HepG2 (cell line): ENCODE results near the gene DNAAF1. TPM values are rescaled to one million over a fixed set of nuclear protein-coding genes. Genes with fewer than 3 reads are reported as not detected.

Experiments used
- CERS6 ChIP-seq: sonication (generic); formaldehyde crosslinking; IDR thresholded peaks from 2 replicates; pipeline ENCODE4 v1.5.0; 2020; ENCODE audit warnings: missing genetic modification reagents
- HMGA1 ChIP-seq: sonication (generic); formaldehyde crosslinking; conservative IDR thresholded peaks from 2 replicates; pipeline ENCODE4 v1.4.0; 2020; ENCODE audit warnings: missing genetic modification reagents
- HOXA3 ChIP-seq: sonication (generic); formaldehyde crosslinking; IDR thresholded peaks from 2 replicates; pipeline ENCODE4 v1.5.0; 2020; ENCODE audit warnings: missing genetic modification reagents
- IRX3 ChIP-seq: sonication (generic); formaldehyde crosslinking; IDR thresholded peaks from 2 replicates; pipeline ENCODE4 v1.8.1; 2023; ENCODE audit warnings: mild to moderate bottlenecking, low read depth, missing genetic modification reagents, borderline replicate concordance
- KDM5A ChIP-seq: fragments of 200-600 bp; sonication (generic); IDR thresholded peaks from 2 replicates; pipeline ENCODE4 v1.7.0; 2018; ENCODE audit warnings: antibody characterized with exemption, mild to moderate bottlenecking, low read length, borderline replicate concordance
- MAFF ChIP-seq: IDR thresholded peaks from 2 replicates; pipeline ENCODE4 v1.6.1; 2011; ENCODE audit warnings: low read depth, low read length, improper control_type of control experiment
- MAFG ChIP-seq: sonication (generic); formaldehyde crosslinking; IDR thresholded peaks from 2 replicates; pipeline ENCODE4 v1.5.1; 2020; ENCODE audit warnings: mild to moderate bottlenecking, missing genetic modification reagents
- MXD1 ChIP-seq: sonication (generic); formaldehyde crosslinking; IDR thresholded peaks from 2 replicates; pipeline ENCODE4 v1.4.0; 2020; ENCODE audit warnings: mild to moderate bottlenecking, missing genetic modification reagents
- RAD51 ChIP-seq: fragments of 450-650 bp; IDR thresholded peaks from 2 replicates; pipeline ENCODE4 v1.6.1; 2016; ENCODE audit warnings: borderline replicate concordance
- REPIN1 ChIP-seq: sonication (generic); formaldehyde crosslinking; IDR thresholded peaks from 2 replicates; pipeline ENCODE4 v1.8.0; 2022; ENCODE audit warnings: missing genetic modification reagents, low read depth, mild to moderate bottlenecking, borderline replicate concordance
- ZBTB14 ChIP-seq: sonication (generic); formaldehyde crosslinking; IDR thresholded peaks from 2 replicates; pipeline ENCODE4 v1.4.0; 2020; ENCODE audit warnings: missing genetic modification reagents
- ZBTB40 ChIP-seq, 2 experiments: fragments of 450-650 bp in 1 of 2; sonication (generic) in 1 of 2; formaldehyde crosslinking in 1 of 2; IDR thresholded peaks; 2 replicates each; pipeline versions ENCODE4 v1.6.1 to v1.8.0; 2016 to 2022; ENCODE audit warnings: antibody characterized with exemption in 1 of 2, mild to moderate bottlenecking in 1 of 2, missing genetic modification reagents in 1 of 2
- ZNF333 ChIP-seq: sonication (generic); formaldehyde crosslinking; IDR thresholded peaks from 2 replicates; pipeline ENCODE4 v1.4.0; 2020; ENCODE audit warnings: mild to moderate bottlenecking, missing genetic modification reagents, borderline replicate concordance
- ZNF44 ChIP-seq: sonication (generic); formaldehyde crosslinking; IDR thresholded peaks from 2 replicates; pipeline ENCODE4 v1.5.1; 2020; ENCODE audit warnings: mild to moderate bottlenecking, missing genetic modification reagents
- ZNF501 ChIP-seq: sonication (generic); formaldehyde crosslinking; IDR thresholded peaks from 2 replicates; pipeline ENCODE4 v1.5.1; 2020; ENCODE audit warnings: mild to moderate bottlenecking, moderate library complexity, missing genetic modification reagents
- ZNF550 ChIP-seq: sonication (generic); formaldehyde crosslinking; IDR thresholded peaks from 2 replicates; pipeline ENCODE4 v1.4.0; 2020; ENCODE audit warnings: mild to moderate bottlenecking, missing genetic modification reagents, borderline replicate concordance
- ZNF776 ChIP-seq: sonication (generic); formaldehyde crosslinking; IDR thresholded peaks from 2 replicates; pipeline ENCODE4 v1.4.0; 2020; ENCODE audit warnings: mild to moderate bottlenecking, missing genetic modification reagents
- ZNF781 ChIP-seq: sonication (generic); formaldehyde crosslinking; IDR thresholded peaks from 2 replicates; pipeline ENCODE4 v1.5.1; 2020; ENCODE audit warnings: borderline replicate concordance, mild to moderate bottlenecking, missing genetic modification reagents; ENCODE audit errors: not compliant biosample characterization
- ZSCAN25 ChIP-seq: sonication (generic); formaldehyde crosslinking; IDR thresholded peaks from 2 replicates; pipeline ENCODE4 v1.8.0; 2022; ENCODE audit warnings: mild to moderate bottlenecking, missing genetic modification reagents
- ZZZ3 ChIP-seq: sonication (generic); formaldehyde crosslinking; IDR thresholded peaks from 2 replicates; pipeline ENCODE4 v1.4.0; 2020; ENCODE audit warnings: missing genetic modification reagents, mild to moderate bottlenecking, borderline replicate concordance
- polyA plus RNA-seq, 8 experiments: library from polyadenylated mRNA; depleted of rRNA in 3 of 8; stranded (reverse) in 7 of 8; unstranded in 1 of 8; fragments of >200 nt; fragmentation: Illumina TruSeq in 4 of 8; extraction: Trizol in 4 of 8; gene quantifications; 2 replicates each; pipeline versions ENCODE4 v1.2.1 to v1.2.3, GENCODE V29; 2011 to 2016; ENCODE audit warnings: low read depth in 4 of 8, missing spikeins in 1 of 8, mixed read lengths in 1 of 8; ENCODE audit not compliant: insufficient read depth in 1 of 8
- total RNA-seq, 5 experiments: library from RNA; depleted of rRNA; stranded (reverse); fragments of >200 nt; fragmentation: Illumina TruSeq; extraction: Trizol; gene quantifications; 2 replicates each; pipeline ENCODE4 v1.2.3, GENCODE V29; 2016; ENCODE audit warnings: low read depth in 1 of 5

The DNAAF1 gene
- total and polyA plus RNA-seq, 2 of the 13 experiments (the other 11 are each of a cell fraction or from before 2014, with no cell fraction given) = 0.04 TPM; not detected in 1

GRCh38 chr16:84117494-84117843, 27.6 kb upstream of the DNAAF1 start (continued):
- TF ChIP-seq ZBTB40 (IDR thresholded peaks at IDR 0.05) (no peak), ZBTB40 (CRISPR knock-in tag; IDR thresholded peaks at IDR 0.05) (no peak), ZNF781 (CRISPR knock-in tag) (peak; percentile 47), ZNF550 (CRISPR knock-in tag) (no peak), ZZZ3 (CRISPR knock-in tag) (no peak), ZBTB14 (CRISPR knock-in tag) (no peak), CERS6 (CRISPR knock-in tag) (no peak), HMGA1 (CRISPR knock-in tag) (no peak), REPIN1 (CRISPR knock-in tag) (no peak), KDM5A (no peak), MAFG (no peak), RAD51 (no peak), ZSCAN25 (CRISPR knock-in tag) (no peak), ZNF333 (CRISPR knock-in tag) (no peak), HOXA3 (CRISPR knock-in tag) (no peak), ZNF501 (CRISPR knock-in tag) (no peak), ZNF44 (CRISPR knock-in tag) (no peak), MAFF (no peak), ZNF776 (no peak), MXD1 (CRISPR knock-in tag) (no peak), IRX3 (CRISPR knock-in tag) (peak; percentile 52; the same call in 1 of the 2 replicates)
